EL (cell line): ENCODE results near the gene ZNF786.
"Not testable (repeated sequence)": the region's sequence is repeated elsewhere in the genome, so short reads cannot be mapped to it uniquely, and the experiment has no call there.

Experiments
- DNase-seq: peaks from one replicate; pipeline ENCODE4 v3.0.0-alpha.2; 2016

Gene ZNF786

DNA sequence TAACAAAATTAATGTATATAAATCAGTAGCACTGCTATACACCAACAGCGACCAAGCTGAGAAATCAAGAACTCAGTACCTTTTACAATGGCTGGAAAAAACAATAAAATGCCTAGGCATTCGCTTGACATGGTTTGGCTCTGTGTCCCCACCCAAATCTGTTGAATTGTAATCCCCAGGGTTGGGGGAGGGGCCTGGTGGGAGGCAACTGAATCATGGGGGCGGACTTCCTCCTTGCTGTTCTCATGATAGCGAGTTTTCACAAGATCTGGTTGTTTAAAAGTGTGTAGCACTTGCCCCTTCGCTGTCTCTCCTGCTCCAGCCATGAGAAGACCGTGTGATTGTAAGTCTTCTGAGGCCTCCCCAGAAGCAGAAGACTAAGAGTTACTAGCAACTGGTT is 8.6 kb downstream of the ZNF786 start:
- no peak for DNase-seq

DNA sequence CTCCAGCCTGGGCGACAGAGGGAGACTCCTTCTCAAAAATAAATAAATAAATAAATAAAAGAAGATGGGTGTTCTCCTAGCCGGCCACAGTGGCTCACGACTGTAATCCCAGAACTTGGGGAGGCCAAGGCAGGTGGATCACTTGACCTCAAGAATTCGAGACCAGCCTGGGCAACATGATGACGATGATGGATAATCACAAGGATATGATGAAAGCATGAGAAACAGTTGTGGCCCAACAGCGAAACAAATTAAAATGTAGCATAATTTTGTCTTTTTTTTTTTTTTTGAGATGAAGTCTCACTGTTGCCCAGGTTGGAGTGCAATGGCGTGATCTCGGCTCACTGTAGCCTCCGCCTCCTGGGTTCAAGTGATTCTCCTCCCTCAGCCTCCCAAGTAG is 12.9 kb downstream of the ZNF786 start:
- DNase-seq, result no peak

GRCh38 chr7:149075286-149075685 is 15.2 kb downstream of the ZNF786 start:
- DNase-seq, result no peak

- no peak for DNase-seq
Measured at GRCh38 chr7:149074116-149074885, 16.2 kb downstream of the ZNF786 start.

DNA sequence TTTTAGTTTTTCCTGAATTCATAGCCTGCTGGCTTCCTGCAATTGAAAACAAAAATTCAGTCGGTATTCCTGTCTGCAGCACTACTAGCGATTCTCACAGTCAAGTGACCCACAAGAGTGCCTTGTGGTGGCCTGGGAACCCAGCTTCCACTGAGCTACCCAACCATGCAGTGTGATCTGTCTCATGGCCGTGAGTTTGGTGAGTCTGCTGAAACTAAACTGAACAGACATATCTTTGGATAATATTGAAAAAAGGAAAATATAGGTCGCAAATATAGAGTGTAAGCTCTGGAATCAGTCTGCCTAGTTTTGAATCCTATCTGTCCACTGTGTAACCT is 18.1 kb downstream of the ZNF786 start:
- no peak for DNase-seq

DNA sequence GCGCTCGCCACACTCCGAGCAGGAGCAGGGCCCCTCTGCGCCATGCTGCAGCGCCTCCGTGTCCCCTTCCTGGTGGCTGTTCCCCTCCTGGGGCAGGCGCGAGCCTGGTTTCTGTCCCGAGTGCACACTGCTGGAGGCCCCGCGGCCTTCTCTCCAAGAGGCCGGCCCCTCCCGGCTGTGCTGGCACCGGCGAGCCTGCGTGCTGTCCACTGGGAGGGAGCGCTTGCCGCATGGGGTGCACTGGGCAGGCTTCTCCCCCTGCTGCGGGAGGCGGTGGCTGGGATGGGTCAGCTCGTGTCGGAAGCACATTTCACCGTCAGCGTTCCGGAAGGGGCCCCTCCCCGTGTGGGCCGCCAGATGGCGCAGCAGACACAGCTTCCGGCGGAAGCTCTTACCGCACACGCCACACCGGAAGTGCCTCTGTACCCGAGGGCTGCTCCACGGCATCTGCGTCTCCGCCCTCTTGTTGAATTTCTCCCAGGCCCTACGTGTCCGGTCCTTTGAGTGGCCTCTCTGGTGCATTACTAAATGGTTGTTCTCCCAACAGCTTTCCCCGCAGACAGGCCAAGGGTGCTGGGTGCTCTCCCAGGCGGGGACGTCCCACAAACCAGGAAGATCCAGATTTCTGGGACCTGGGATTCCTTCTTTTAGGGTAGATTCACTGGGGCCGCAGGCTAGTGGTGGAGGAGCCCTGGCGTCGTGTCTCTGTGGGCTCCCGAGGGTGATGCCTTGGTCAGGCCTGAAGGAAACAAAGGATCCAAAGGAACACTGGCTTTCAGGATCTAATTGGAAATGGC is 18.7 kb downstream of the ZNF786 start:
- DNase-seq, result no peak

GRCh38 chr7:149071182-149071635 is 19.3 kb downstream of the ZNF786 start:
- no peak for DNase-seq

- DNase-seq, result no peak
Measured at GRCh38 chr7:149070372-149071125, 20.0 kb downstream of the ZNF786 start.

GRCh38 chr7:149067869-149068268 is 22.6 kb downstream of the ZNF786 start:
- no peak for DNase-seq

GRCh38 chr7:149063476-149063875 is 27.0 kb downstream of the ZNF786 start:
- DNase-seq, result no peak

- not testable (repeated sequence) for DNase-seq
Measured at GRCh38 chr7:149062217-149062899, 28.2 kb downstream of the ZNF786 start.

DNA sequence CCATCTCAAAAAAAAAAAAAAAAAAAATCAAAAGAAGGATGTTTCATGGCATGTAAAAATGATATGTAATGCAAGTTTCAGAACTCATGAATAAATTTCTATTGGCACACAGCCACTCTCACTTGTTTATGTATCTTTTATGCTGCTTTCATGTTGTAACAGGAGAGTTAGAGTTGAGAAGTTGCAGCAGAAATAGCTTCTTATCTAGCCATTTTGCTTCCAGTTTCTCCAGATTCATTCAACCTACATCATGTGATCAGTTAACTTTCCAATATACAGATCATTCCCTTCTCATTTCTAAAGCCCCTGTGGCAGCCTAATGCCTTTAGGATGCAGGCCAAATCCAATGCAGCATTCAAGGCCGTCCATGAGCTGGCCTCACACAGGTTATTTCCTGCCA is 30.4 kb downstream of the ZNF786 start:
- DNase-seq, result no peak

GRCh38 chr7:149053885-149054284 is 36.6 kb downstream of the ZNF786 start:
- DNase-seq, result no peak

DNA sequence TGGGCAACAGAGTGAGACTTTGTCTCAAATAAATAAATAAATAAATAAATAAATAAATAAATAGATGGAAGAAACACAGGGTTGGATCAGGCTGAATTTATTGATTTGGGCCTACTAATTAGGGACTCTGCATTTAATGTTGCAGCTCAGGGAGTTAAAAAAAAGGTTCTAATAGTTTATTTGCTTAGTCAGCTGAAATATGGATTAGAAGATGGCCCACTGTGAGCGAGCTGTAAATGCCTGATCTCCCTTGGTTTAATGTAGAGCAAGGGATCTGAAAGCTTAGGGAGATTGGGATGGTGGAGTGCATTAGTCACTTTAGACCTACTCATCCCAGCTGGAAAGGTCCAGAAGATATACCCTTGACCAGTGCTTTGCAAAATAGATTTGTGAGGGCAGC is 37.1 kb downstream of the ZNF786 start:
- DNase-seq, result no peak

DNA sequence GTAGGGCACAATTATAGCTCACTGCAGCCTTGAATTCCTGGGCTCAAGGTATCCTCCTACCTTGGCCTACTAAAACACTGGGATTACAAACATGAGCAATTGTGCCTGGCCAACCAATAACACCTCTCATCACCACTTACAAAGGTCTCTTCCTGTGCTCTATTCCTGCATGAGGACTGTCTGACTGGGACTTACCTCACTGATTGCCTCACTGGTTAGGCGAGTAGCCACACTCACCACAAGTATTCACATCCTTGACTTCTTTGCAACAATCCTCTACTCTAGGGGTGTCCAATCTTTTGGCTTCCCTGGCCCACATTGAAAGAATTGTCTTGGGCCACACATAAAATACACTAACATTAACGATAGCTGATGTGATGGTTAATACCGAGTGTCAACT is 39.6 kb downstream of the ZNF786 start:
- no peak for DNase-seq

DNA sequence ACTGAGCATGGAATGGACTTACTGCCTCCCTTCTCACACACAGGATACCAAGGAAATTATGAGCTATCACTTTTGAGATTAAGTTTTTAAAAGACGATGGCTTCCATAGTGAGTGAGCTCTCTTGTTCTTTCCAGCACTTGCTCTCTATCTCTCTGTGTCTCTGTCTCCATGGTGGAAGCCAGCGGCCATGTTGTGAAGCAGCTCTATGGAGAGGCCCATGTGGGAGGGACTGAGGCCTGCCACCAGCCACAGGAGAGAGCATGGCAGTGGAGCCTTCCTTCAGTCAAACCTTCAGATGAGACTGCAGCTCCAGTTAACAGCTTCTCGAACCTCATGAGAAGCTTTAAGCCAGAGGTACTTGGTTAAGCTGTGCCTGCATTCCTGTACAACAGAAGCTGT is 41.7 kb downstream of the ZNF786 start:
- no peak for DNase-seq

DNA sequence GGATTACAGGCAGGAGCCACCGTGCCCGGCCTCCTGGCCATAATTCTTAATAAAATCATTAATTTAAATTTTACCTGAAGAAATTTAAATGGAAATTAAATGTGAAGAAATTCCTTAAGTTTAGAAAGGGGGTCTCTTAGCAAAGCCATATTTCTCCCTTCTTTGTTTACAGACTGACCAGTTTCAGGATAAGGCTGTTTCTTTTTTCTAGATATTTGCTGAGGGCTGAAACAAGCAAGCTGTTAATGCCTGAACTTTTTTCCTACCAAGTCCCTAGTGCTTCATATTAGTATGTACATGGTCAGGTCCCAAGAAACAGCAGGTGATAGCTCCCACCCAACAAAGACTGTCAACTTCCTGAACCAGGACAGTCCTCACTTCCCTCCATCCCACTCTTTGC is 44.1 kb downstream of the ZNF786 start:
- DNase-seq, result no peak

DNA sequence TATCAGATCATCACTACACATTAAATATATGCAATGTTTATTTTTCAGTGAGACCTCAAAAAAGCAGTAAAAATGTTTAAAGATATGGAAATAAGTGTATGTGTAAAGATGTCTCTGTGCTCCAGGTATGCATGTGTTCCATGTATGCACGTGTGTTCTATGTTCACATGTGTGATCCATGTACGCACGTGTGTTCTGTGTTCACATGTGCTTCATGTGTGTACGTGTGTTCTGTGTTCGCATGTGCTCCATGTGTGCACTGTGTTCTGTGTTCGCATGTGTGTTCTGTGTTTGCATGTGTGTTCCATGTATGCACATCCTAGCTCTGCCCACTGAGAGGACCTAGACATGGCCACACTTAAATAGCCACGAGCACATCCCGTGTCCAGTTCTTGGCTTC is 46.6 kb downstream of the ZNF786 start:
- DNase-seq, result no peak

DNA sequence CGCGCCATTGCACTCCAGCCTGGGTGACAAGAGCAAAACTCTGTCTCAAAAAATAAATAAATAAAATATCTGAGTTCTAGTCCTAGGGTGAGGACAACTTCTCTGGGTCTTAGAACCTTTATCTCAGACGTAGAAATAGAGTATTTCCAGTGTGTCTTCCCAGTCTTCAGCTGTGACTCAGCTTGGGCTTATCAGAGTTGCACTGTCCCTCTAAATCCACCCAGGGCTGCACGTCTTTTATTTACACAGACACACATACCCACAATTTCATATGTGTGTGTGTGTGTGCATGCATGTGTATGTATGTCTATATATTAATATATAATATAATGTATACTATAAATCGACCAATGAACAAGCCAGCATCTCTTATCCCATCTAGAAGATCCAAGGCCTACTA is 49.2 kb downstream of the ZNF786 start:
- DNase-seq, result no peak

DNA sequence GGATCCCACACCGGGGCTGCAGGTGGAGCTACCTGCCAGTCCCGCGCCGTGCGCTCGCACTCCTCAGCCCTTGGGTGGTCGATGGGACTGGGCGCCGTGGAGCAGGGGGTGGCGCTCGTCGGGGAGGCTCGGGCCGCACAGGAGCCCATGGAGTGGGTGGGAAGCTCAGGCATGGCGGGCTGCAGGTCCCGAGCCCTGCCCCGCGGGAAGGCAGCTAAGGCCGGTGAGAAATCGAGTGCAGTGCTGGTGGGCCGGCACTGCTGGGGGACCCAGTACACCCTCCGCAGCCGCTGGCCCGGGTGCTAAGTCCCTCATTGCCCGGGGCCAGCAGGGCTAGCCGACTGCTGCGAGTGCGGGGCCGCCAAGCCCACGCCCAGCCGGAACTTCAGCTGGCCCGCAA is 51.9 kb downstream of the ZNF786 start:
- not testable (repeated sequence) for DNase-seq

DNA sequence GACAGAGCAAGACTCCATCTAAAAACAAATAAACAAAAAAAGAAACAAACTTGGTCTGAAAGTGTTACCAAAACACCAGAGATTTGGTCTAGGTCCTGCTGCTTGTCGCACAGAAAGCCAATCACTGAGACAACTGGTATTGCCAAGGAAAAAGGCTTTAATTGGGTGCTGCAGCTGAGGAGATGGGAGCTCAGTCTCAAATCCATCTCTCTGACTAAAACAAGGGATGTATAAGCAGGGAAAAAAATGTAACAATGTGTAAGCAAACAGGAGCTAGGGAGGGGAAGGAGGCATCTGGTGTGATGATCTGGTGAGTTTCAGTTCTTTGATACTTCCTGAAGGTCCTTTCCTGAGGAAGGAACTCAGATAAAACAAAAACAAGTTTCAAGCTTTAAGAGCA is 53.8 kb downstream of the ZNF786 start:
- no peak for DNase-seq

- no peak for DNase-seq
Measured at GRCh38 chr7:149031353-149031910, 59.1 kb downstream of the ZNF786 start.

- DNase-seq, result not testable (repeated sequence)
Measured at GRCh38 chr7:149030439-149030838, 60.1 kb downstream of the ZNF786 start.
